Stimulated activated CD8-positive, alpha-beta memory T cell treated with anti-CD3 and anti-CD28 coated beads, Interleukin-12 subunit alpha, Interleukin-12 subunit beta, amount 100 ng/mL, for 4 hours (primary cell): Measurements from ENCODE around the gene MORC3.
"Not testable (repeated sequence)": the region's sequence is repeated elsewhere in the genome, so short reads cannot be mapped to it uniquely, and the experiment has no call there.

Source experiments
- DNase-seq: peaks from one replicate; pipeline ENCODE4 v3.0.0-alpha.2; 2020; ENCODE audit warnings: low read depth

MORC3 gene

GRCh38 chr21:36385233-36386030 is 65.4 kb downstream of the MORC3 start, which contains the start of gene CHAF1B:
Gene CHAF1B, plus strand, starts transcription at chr21:36385392. Its CDS starts 745 bp downstream, at chr21:36386137.
- DNase-seq: peak; percentile 67

GRCh38 chr21:36386031-36386642 is 66.1 kb downstream of the MORC3 start:
- DNase-seq: no peak

- no peak for DNase-seq
Measured at GRCh38 chr21:36388096-36388495, 68.1 kb downstream of the MORC3 start.

GRCh38 chr21:36388835-36389234 is 68.8 kb downstream of the MORC3 start:
- no peak for DNase-seq

GRCh38 chr21:36391649-36392048 is 71.7 kb downstream of the MORC3 start:
- DNase-seq: not testable (repeated sequence)

- DNase-seq: no peak
Measured at GRCh38 chr21:36395353-36396111, 75.5 kb downstream of the MORC3 start.

- no peak for DNase-seq
Measured at GRCh38 chr21:36396325-36396724, 76.3 kb downstream of the MORC3 start.

- DNase-seq: no peak
Measured at GRCh38 chr21:36396971-36397370, 77.0 kb downstream of the MORC3 start.

GRCh38 chr21:36397606-36398005 is 77.6 kb downstream of the MORC3 start:
- DNase-seq: no peak

- DNase-seq: not testable (repeated sequence)
Measured at GRCh38 chr21:36399736-36400135, 79.7 kb downstream of the MORC3 start.

GRCh38 chr21:36400719-36401118 is 80.7 kb downstream of the MORC3 start:
- DNase-seq: no peak

GRCh38 chr21:36402339-36402738 is 82.3 kb downstream of the MORC3 start:
- DNase-seq: no peak

- no peak for DNase-seq
Measured at GRCh38 chr21:36403713-36404112, 83.7 kb downstream of the MORC3 start.

GRCh38 chr21:36408568-36408967 is 88.6 kb downstream of the MORC3 start:
- no peak for DNase-seq

GRCh38 chr21:36411301-36411700 is 91.3 kb downstream of the MORC3 start:
- DNase-seq: no peak

GRCh38 chr21:36412916-36413315 is 92.9 kb downstream of the MORC3 start:
- no peak for DNase-seq

GRCh38 chr21:36415375-36415774 is 95.4 kb downstream of the MORC3 start:
- DNase-seq: no peak

GRCh38 chr21:36419241-36419640 is 99.2 kb downstream of the MORC3 start:
- DNase-seq: no peak

- peak; percentile 21 for DNase-seq
Measured at GRCh38 chr21:36419996-36420395, 100.0 kb downstream of the MORC3 start.

GRCh38 chr21:36420571-36421339 is 100.8 kb downstream of the MORC3 start:
- no peak for DNase-seq

GRCh38 chr21:36422279-36423098 is 102.5 kb downstream of the MORC3 start:
- no peak for DNase-seq
